HG03520 (cell line): ENCODE results near the gene OR8D2.

ENCODE experiments used
- ATAC-seq: cut with Tn5 transposase; IDR thresholded peaks from one replicate; pipeline ENCODE4 v1.9.1; 2021; ENCODE audit warnings: mild to moderate bottlenecking, moderate library complexity; ENCODE audit not compliant: unreplicated experiment

The OR8D2 gene, protein sequence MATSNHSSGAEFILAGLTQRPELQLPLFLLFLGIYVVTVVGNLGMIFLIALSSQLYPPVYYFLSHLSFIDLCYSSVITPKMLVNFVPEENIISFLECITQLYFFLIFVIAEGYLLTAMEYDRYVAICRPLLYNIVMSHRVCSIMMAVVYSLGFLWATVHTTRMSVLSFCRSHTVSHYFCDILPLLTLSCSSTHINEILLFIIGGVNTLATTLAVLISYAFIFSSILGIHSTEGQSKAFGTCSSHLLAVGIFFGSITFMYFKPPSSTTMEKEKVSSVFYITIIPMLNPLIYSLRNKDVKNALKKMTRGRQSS

DNA sequence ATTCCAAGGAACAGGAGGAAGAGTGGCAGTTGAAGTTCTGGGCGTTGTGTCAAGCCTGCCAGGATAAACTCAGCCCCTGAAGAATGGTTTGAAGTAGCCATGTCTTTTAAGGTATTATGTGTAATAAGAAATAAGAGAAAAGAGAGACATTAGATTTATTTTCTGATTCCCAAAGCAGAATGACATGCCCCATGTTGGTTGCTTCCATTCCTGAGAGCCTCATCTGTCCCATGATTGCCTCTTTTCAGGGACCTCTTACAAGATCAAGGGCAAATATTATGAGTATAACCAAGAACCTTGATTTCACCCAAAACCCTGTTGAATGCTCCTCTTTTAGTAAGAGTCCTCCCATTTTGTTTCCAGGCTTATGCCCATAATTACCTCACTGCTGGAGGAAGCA lies at the start of gene OR8D2:
Gene OR8D2 (minus strand): TSS at position 101 of the 400 bp plus-strand sequence. CDS start 0 bp downstream, at position 101.
- no peak for ATAC-seq

- ATAC-seq = no peak
Measured at GRCh38 chr11:124359566-124359965, 39.6 kb upstream of the OR8D2 start.

- ATAC-seq = no peak
Measured at GRCh38 chr11:124346311-124346955, 26.4 kb upstream of the OR8D2 start.

- ATAC-seq = no peak
Measured at GRCh38 chr11:124344346-124344745, 24.3 kb upstream of the OR8D2 start.

- no peak for ATAC-seq
Measured at GRCh38 chr11:124340142-124340447, 20.1 kb upstream of the OR8D2 start.

GRCh38 chr11:124339396-124340141 lies 19.6 kb upstream of the OR8D2 start:
- no peak for ATAC-seq

GRCh38 chr11:124331873-124332272 lies 11.9 kb upstream of the OR8D2 start:
- ATAC-seq = no peak

DNA sequence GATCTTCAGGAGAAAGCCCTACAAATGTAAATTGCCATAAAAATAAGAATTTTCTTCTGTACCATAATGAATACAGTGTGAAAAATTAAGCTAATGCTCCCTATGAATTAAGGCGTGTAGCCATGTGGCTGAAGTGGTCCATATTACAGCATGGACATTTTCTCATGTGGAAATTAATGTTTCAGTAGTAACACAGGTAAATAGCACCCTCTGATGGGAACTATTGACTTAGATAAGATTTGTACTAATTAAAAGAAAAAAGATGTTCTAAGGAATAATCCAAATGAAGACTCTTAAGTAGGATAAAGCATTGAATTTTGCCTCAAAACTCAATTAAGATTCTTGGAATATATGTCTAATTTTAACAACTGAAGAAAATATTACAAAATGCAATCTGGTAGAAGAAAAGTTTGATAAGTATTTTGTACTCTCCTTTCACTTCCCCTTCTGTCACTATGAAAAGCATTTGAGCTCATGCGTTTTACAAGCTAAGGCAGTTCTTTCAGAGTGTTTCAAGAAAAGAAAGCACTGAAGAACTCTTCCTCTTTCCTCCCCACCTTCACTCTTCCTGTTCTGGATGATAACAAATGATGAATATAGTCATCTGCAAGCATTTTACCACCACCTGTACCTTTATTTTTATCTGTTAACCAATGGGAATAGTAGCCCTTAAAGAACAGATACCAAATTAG lies 9.9 kb upstream of the OR8D2 start:
- peak; percentile 87 for ATAC-seq

GRCh38 chr11:124327775-124328174 lies 7.8 kb upstream of the OR8D2 start:
- no peak for ATAC-seq

DNA sequence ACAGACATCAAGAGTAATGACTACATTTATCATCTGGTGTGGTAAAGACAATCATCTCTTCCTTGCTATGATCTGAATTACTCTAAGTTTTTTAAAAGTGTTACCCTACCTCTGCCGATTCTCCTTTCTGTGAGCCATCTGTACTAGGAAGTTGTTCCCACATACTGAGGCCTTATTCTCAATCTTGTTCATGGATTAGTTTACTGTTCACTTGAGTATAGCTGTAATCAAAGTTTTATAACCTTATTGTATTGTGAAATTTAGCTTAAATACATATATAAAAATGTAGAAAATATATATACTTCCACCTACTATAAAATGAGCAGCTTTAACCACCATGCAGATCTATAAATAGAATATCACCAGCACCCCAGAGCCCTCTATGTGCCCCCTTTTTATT lies 2.4 kb upstream of the OR8D2 start:
- no peak for ATAC-seq

DNA sequence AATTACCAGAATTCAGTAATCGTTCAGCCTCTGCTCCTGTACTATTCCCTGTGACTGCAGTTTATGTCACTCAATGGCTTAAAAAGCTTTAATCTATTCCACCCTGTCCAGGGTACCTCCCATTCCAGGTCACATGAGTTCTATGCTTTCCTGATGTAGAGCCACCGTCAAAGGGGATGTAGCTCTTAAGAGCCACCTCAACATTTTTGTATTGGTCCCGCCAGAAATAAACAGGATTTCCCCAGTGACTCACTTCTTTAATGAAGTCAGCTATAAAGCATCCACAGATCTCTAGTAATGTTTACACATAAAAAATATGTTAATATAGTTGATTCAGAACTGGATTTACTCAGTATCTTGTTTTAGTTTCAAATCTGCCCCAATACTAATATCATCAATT lies 4.9 kb downstream of the OR8D2 start:
- no peak for ATAC-seq

DNA sequence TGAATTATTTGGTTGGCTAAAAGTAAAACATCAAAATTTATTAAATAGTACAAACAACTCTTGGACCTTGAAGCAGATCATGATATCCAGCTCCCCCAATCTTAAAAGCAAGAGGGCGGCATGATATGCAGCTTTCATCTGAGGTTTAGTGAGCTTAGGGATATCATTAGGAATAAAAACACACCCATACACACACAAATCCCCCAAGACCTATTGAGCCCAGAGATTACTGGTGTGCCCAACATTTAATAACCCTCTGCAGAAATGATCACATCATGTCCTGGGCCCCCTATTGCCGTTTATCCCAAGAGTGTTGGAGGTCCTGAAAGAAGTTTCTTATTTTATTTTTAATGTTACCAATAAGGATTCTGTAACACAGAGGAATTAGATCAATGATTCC lies 6.1 kb downstream of the OR8D2 start, which contains the start of gene OR8D1:
Gene OR8D1 (minus strand): TSS at position 101 of the 400 bp plus-strand sequence. CDS start 3,183 bp downstream, outside the sequence.
- no peak for ATAC-seq

DNA sequence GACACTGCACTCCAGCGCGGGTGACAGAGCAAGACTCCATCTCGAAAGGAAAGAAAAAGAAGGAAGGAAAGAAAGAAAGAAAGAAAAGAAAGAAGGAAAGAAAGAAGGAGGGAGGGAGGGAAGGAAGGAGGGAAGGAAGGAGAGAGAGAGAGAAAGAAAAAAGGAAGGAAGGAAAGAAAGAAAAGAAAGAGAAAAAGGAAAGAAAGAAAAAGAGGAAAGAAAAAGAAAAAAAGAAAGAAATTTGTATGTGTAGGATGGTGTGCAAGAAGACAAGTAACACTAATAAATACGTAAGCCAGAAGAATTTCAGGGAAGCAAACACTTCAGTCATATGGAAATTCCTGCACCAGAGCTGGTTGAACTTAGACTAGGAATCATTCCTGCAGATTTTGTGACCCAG lies 6.9 kb downstream of the OR8D2 start:
- no peak for ATAC-seq

GRCh38 chr11:124311670-124312069 lies 8.3 kb downstream of the OR8D2 start:
- no peak for ATAC-seq

- no peak for ATAC-seq
Measured at GRCh38 chr11:124311269-124311668, 8.7 kb downstream of the OR8D2 start.

GRCh38 chr11:124310721-124311120 lies 9.3 kb downstream of the OR8D2 start:
- ATAC-seq = no peak

- no peak for ATAC-seq
Measured at GRCh38 chr11:124307093-124307492, 12.9 kb downstream of the OR8D2 start.

- no peak for ATAC-seq
Measured at GRCh38 chr11:124302347-124303125, 17.5 kb downstream of the OR8D2 start.

GRCh38 chr11:124301548-124301947 lies 18.4 kb downstream of the OR8D2 start:
- no peak for ATAC-seq

DNA sequence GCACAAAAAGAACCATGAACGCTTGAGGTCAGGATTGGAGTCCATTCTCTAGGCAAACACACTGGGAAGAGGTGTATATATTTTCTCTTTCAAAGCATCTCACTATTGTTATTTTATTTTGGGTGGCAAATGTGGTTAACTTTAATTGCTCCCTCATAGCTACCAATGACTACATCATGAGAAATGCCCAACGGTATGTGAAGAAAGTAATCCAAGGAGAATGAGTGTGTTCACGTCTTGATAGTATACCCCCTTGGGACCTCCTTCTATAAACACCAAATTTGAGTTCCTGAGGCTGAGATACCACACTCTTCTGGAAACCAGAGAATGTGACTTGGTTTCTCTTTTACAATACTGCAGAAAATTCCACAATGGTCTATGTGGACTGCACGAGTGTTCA lies 22.1 kb downstream of the OR8D2 start:
- no peak for ATAC-seq

DNA sequence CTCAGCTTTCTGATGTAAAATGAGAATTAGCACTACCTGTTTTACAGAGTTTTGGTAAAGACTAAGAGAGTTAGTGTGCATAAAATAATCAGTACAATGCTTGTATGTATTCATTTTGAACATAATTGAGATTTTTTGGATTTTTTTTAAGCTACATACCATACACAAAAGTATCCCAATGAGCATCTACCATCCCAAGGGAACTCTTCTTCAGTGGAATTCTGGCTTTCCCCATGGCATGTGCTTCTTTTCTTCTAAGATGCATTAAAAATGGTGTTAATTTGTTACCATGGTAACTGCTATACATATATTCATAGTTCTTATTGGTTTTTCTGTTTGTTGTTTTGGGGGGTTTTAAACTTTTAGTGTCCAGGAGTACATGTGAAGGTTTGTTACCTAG lies 24.0 kb downstream of the OR8D2 start:
- ATAC-seq = no peak
